ENCODE measurements around the gene ZSWIM8.
"Not testable (repeated sequence)": the region's sequence is repeated elsewhere in the genome, so short reads cannot be mapped to it uniquely, and the experiment has no call there.

ZSWIM8 gene

GRCh38 chr10:73785211-73785720, at the start of gene ZSWIM8:
TSS of gene ZSWIM8 (plus strand) at chr10:73785606. CDS start at chr10:73785879, 273 bp downstream.
- peak; percentile 74 to 77 for DNase-seq (ENCODE audit: low read depth in 2 of 2)

- DNase-seq (ENCODE audit: low read depth in 2 of 2) = not testable (repeated sequence)
Measured at GRCh38 chr10:73740501-73741254, 44.7 kb upstream of the ZSWIM8 start.

GRCh38 chr10:73742454-73742734, 43.0 kb upstream of the ZSWIM8 start:
- DNase-seq (ENCODE audit: low read depth in 2 of 2) = no peak

- DNase-seq (ENCODE audit: low read depth in 2 of 2) = no peak
Measured at GRCh38 chr10:73743327-73743904, 42.0 kb upstream of the ZSWIM8 start.

GRCh38 chr10:73743905-73744663, 41.3 kb upstream of the ZSWIM8 start, which contains the start of gene SEC24C:
TSS of gene SEC24C (plus strand) at chr10:73744372. CDS start at chr10:73746833, 2,461 bp downstream.
- DNase-seq (ENCODE audit: low read depth in 2 of 2) = peak; percentile 92 to 93

- peak in 1 of 2 donors; percentile 43 for DNase-seq (ENCODE audit: low read depth in 2 of 2)
Measured at GRCh38 chr10:73744664-73744975, 40.8 kb upstream of the ZSWIM8 start.

- no peak for DNase-seq (ENCODE audit: low read depth in 2 of 2)
Measured at GRCh38 chr10:73746721-73747120, 38.7 kb upstream of the ZSWIM8 start.

- no peak for DNase-seq (ENCODE audit: low read depth in 2 of 2)
Measured at GRCh38 chr10:73750819-73751218, 34.6 kb upstream of the ZSWIM8 start.

- no peak for DNase-seq (ENCODE audit: low read depth in 2 of 2)
Measured at GRCh38 chr10:73756183-73756582, 29.2 kb upstream of the ZSWIM8 start.

- DNase-seq (ENCODE audit: low read depth in 2 of 2) = no peak
Measured at GRCh38 chr10:73758704-73759511, 26.5 kb upstream of the ZSWIM8 start.

GRCh38 chr10:73759512-73760115, 25.8 kb upstream of the ZSWIM8 start:
- DNase-seq (ENCODE audit: low read depth in 2 of 2) = peak in 1 of 2 donors; percentile 18

- DNase-seq (ENCODE audit: low read depth in 2 of 2) = no peak
Measured at GRCh38 chr10:73761781-73762180, 23.6 kb upstream of the ZSWIM8 start.

- DNase-seq (ENCODE audit: low read depth in 2 of 2) = no peak
Measured at GRCh38 chr10:73762915-73763314, 22.5 kb upstream of the ZSWIM8 start.

GRCh38 chr10:73763343-73763742, 22.1 kb upstream of the ZSWIM8 start:
- no peak for DNase-seq (ENCODE audit: low read depth in 2 of 2)

- DNase-seq (ENCODE audit: low read depth in 2 of 2) = no peak
Measured at GRCh38 chr10:73765066-73765465, 20.3 kb upstream of the ZSWIM8 start.

- DNase-seq (ENCODE audit: low read depth in 2 of 2) = peak in 1 of 2 donors; percentile 18
Measured at GRCh38 chr10:73768881-73769280, 16.5 kb upstream of the ZSWIM8 start.

- no peak for DNase-seq (ENCODE audit: low read depth in 2 of 2)
Measured at GRCh38 chr10:73769396-73769795, 16.0 kb upstream of the ZSWIM8 start.

- peak in 1 of 2 donors; percentile 72 for DNase-seq (ENCODE audit: low read depth in 2 of 2)
Measured at GRCh38 chr10:73771722-73772280, 13.6 kb upstream of the ZSWIM8 start.

- DNase-seq (ENCODE audit: low read depth in 2 of 2) = peak; percentile 75 to 79
Measured at GRCh38 chr10:73772281-73773151, 12.9 kb upstream of the ZSWIM8 start.

Measured in stimulated activated CD8-positive, alpha-beta memory T cell treated with anti-CD3 and anti-CD28 coated beads, Interleukin-15, amount 100 ng/mL, for 48 hours (primary cell).